Hematopoietic multipotent progenitor cell treated with erythropoietin and hydrocortisone succinate and interleukin-3 and kit ligand, for 15 days (in vitro differentiated cells): Measurements from ENCODE around the gene ADARB2.
"Not testable (repeated sequence)": the region's sequence is repeated elsewhere in the genome, so short reads cannot be mapped to it uniquely, and the experiment has no call there.

Source experiments
- DNase-seq: peaks from one replicate; pipeline ENCODE4 v3.0.0-alpha.2; 2015; ENCODE audit warnings: low spot score

Gene ADARB2

DNA sequence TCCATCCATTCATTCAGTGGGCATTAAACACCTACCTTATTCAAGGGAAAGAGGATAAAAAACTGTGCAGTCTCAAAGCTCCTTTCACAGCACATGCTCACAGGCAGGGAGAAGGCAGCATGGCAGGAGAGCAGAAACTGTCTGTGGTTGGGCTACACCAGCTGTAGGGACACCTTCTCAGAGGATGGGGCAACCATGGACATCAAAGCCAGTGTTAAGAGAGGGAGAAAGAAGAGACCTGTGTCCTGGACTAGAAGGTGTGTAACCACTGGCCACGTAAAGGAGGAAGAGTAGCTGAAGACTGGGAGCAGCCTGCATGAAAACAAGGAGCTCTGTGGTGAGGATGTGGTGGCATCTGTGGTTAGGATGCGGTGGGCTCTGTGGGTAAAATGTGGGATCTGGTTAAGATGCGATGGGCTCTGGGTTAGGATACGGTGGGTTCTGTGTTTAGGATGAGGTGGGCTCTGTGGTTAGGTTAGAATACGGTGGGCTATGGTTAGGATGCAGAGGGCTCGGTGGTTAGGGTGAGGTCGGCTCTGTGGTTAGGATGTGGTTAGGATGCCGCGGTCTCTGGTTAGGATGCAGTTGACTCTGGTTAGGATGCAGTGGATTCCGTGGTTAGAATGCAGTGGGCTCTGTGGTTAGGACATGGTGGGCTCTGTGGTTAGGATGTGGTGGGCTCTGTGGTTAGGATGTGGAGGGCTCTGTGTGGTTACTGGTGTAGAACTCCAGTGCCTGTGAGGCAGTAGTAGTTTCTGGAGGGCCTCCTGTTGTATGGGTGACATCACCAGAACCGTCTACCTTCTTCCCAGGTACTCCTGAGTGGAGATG is 483.6 kb downstream of the ADARB2 start:
- DNase-seq = no peak

DNA sequence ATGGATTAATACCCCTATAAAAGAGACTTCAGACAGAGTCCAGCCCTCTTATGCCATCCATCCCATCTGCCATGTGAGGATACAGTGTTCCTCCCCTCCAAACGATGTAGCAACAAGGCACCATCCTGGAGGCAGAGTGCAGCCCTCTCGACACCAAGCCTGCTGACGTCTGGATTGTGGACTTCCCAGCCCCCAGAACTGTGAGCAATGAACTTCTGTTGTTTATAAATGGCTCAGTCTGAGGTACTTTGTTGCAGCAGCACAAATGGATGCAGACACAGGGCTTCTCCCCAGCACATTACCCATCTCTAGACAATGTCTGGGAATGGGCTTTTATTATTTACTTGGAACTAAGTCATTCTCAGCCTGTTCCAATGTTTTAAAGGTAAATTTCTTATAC is 485.6 kb downstream of the ADARB2 start:
- DNase-seq = no peak

DNA sequence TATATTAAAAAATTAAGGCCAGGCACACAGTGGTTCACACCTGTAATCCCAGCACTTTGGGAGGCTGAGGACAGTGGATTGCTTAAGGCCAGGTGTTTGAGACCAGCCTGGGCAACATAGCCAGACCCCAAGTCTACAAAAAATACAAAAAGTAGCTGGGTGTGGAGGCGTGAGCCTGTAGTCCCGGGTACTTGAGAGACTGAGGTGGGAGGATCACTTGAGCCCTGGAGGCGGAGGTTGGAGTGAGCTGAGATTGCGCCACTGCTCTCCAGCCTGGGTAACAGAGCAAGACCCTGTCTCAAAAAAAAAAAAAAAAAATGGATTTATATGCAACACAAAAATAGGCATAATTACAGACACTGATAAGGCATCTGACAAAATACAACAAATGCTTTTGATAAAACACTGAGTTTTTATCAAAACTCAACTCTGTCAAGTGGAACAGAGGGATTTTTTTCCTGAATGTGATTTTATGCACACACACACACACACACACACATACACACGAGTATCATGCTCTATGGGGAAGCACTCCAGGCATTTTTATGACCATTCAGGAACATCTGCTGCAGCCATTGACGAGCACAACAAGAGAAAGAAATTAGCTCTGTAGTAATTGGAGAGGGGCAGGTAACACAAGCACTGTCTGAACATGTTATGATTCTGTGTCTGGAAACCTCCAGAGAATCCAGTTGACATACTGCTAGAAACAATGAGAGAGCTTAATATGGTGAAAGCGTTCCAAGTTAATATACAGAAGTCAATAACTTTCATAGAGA is 488.0 kb downstream of the ADARB2 start:
- no peak for DNase-seq

- not testable (repeated sequence) for DNase-seq
Observed at GRCh38 chr10:1248262-1248630, 489.1 kb downstream of the ADARB2 start.

DNA sequence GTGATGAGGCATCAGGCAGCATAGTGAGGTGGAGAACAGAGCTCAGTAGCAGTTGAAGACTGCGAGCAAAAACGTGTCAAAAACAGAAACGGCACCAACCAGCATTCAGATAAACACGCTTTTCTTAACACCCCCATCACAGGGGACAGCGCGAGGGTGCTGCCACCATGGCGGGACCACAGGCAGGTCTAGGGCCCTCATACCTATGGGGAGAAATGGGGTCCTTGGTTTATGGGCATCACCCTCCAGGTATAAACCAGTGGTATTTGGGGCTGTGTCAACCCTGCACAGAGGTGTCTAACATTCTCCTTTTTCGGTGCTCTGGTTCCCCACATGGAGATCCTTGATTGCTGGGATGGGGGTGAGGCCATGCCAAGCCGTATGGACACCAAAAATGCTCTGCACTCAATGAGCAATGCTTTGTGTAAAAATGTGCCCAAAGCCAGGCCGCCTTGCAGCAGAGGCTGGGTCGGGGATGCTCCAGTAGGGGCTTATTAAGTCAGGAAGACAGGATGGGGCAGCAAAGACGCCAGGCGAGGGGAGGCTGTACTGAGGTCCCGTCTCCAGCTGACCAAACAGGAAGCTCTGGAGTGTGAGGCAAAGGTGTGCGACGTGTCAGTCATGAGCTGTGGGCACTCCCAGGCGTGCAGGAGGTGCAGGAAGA is 489.6 kb downstream of the ADARB2 start:
- DNase-seq = no peak

GRCh38 chr10:1244493-1244892 is 492.8 kb downstream of the ADARB2 start:
- no peak for DNase-seq

GRCh38 chr10:1243486-1244234 is 493.7 kb downstream of the ADARB2 start:
- no peak for DNase-seq

DNA sequence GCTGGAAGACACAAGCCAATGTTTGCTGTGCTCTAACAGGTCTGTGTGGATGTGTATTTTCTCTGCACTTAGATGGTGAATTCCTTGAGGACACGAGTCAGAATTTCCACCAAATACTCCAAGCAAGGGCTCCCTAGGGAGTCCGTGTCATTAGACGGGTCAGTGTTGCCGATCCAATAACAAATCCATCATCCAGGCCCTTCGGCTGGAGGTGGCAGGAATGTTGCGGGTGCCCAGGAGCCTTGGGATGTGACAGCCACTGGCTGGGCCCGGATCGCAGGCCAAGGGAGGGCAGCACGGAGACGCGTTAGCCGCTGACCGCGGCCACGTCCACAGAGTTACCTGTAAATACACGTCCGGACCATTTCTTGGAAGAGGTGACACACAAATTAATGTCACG is 494.4 kb downstream of the ADARB2 start:
- no peak for DNase-seq

GRCh38 chr10:1241973-1242935 is 495.1 kb downstream of the ADARB2 start:
- no peak for DNase-seq

DNA sequence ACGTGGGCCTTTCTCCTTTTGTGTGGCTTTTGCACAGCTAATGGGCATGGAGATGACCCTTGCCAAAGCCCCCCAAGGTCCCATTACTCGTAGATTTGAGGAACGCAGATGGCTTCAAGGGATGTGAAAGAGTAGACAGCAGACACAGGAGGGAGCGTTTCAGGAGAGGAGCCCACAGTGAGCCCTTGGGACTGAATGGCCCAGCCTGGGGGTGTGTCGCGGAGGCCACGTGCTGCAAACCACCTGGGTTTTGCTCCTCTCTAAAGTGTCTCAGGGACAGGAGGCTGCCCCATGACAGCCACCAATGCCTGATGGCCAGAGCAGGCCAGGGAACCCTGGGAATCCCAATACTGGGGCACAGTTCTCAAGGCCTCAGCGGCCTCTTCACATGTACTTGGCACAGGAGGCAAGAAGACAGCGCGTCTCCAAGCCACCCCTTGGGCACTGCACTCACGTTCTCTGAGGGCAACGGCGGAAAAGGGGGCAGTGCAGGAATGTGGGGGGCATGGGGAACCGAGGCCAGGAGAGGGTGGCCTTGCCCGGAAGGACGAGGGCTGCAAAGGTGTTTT is 495.9 kb downstream of the ADARB2 start:
- DNase-seq = no peak

DNA sequence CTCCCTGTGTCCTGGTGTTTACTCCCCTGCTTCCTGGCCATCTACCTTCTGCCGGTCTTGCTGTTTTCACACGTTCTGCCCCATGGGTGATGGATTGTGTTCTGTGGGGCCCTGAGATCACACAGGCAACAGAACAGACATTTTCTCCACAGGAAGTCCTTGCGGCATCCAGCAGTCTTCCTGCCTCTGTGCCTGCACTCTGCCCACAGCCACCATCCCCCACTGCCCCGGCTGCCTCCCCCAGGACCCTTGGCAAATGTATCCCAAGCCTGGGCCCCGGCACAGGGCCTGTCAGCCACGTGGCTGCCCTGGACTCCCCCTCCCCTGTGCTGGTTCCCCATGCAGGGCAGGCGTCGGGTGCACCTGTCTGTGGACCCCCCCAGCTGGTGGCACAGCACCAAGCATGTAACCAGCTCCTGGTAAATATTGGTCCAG is 497.0 kb downstream of the ADARB2 start:
- DNase-seq = no peak

DNA sequence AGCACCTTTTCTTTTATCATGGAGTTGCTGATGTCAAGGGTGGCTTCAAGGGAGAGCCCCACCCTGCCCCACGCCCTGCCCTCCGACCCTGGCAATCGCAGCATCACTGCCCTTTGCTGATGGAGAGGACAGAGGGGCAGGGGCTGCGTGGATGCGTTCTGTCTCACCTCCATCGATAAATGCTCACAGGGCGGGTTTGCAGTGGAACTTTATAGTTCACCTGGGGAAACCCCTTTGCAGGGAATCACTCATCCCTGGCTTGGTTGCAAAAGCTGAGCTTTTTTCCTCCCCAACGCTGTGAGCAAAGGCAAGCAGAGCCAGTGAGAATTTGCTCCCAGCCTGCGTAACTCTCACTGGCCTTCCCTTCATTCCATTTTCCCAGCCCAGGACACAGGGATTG is 504.3 kb downstream of the ADARB2 start:
- no peak for DNase-seq

DNA sequence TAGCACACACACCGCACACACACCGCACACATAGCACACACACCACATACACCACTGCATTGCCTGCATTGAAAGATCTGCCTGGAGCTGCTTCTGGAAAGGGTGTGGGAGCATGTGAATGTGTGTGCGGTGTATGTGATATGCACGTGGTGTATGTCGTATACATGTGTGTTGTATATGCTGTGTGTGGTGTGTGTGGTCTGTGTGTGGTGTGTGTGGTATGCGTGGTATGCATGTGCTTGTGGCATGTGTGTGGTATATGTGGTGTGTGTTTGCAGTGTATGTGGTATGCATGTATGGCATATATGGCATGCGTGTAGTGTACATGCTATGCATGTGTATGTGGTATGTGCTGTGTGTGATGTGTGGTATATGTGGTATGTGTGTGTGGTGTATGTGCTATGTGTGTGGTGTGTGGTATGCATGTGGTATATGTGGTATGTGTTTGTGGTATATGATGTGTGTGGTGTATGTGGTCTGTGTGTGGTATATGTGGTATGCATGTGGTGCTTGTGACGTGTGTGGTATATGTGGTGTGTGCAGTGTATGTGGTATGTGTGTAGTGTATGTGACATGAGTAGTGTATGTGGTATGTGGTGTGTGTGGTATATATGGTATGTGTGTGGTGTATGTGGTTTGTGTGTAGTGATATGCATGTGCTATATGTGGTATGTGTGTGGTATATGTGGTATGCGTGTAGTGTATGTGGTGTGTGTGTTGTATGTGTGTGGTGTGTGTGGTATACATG is 505.0 kb downstream of the ADARB2 start:
- no peak for DNase-seq

GRCh38 chr10:1230592-1231275 is 506.6 kb downstream of the ADARB2 start:
- no peak for DNase-seq

GRCh38 chr10:1230138-1230537 is 507.2 kb downstream of the ADARB2 start:
- DNase-seq = no peak

GRCh38 chr10:1229574-1229973 is 507.8 kb downstream of the ADARB2 start:
- no peak for DNase-seq

DNA sequence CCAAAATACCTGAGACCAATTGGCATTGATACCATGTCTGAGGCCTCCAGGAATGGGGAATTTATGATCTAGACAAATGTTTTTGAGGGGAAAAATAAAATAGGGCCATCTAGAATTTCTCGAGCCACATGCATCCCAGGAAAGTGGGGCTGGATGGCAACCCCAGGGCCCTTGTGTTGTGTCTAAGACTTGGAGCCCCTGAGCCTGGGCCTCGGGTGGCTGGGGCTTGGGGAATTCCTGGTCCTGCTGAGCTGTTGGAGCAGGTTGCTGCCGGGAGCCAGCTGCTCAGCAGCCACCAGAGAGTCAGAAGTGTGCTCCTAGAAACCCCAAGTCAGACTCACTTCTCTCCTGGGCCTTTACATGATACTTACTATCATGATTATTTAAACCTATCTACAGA is 508.2 kb downstream of the ADARB2 start:
- DNase-seq = no peak

DNA sequence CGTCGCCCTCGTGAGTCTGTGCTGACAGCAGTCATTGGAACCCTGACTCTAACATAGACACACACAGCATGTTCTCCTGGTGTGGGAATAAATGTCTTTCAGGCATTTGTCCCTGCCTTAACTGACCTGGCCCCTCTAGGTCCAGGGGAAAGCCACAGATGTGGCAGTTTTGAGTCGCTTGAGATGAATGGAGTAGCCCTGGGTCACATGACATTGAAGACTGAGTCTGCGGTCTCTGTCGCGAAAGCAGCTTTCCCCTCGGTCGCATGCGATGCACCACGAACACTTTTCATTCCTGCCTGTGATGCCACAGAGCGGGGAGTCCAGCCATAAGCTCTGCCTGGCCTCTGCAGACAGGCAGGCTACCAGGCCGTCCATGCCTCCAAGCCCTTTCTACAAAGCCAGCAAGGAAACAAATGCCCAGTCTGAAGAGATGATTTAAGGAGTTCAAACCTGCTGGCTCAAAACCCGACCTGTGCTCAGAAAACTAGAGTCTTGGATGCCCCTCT is 508.8 kb downstream of the ADARB2 start:
- no peak for DNase-seq
